ENCODE measurements around the gene ACD. TPM values are rescaled to one million over a fixed set of nuclear protein-coding genes. Genes with fewer than 3 reads are reported as not detected.

Gene ACD
- polyA plus RNA-seq (2013) = 24.2 TPM

DNA sequence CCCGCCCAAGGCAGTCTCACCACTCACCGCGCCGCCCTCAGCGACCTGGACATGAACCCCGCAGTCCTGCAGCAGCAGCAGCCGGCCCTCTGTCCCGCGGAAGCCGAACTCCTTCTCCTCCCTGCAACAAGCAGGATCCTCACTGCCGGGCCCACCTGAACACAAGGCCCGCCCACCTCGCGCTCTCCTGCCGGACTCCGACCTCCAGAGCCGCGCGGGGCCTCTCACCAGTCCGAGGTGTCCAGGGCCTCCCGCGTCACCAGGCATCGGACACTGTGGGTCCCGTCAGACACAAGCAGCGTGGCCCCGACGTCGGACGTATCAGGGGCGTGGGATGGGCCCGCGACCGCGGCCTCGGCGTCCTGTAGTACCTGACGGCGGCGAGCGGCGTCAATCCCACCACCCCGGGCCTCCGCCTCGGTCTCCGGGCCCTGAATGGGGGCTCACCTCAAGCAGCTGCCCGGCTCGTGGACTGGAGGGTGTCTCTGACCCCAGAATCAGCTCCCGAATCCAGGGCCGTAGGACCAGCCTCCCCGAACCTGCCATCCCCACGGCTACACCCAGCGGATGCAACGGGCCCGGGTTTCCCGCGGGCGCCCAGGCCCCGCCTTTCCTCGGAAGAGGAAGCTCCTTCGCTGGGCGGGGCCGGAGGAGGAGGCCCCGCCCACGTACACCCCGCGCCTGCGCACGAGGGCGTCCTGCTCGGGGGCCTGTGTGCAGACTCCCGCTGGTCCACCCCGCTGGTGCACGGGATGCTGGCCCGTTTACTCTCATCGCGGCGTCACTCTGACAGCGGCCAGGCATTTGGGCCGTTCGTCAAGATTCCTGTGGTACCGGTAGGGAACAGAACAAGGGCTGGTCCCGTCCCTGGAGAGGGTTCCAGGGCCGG is at the start of gene ACD:
Gene ACD (minus strand): TSS at position 586 of the 889 bp plus-strand sequence. CDS start 40 bp downstream, at position 546.
- CTCF ChIA-PET = interaction anchor here (0.6 to 4.5 kb wide), 10 partner anchors 7 to 146 kb away, joined by 3 to 46 read pairs (median 4); partner anchors contain the start of genes C16orf86, CARMIL2 and ENKD1
- Histone ChIP-seq H3K27me3 (replicated peaks in 2 of 5; ENCODE audit: control insufficient read depth in 4 of 5, insufficient read depth in 5 of 5, low read length in 4 of 5) (no peaks in the 10 kb centered on the region), H3K4me3 (ENCODE audit: control insufficient read depth in 1 of 7, extremely low read depth in 1 of 7, insufficient read depth in 4 of 7, low read depth in 2 of 7, low read length in 6 of 7) (peak within 1 kb of the TSS; percentile 77 to 99 (median 92)), H3K36me3 (ENCODE audit: control insufficient read depth in 4 of 4, insufficient read depth in 4 of 4, low read length in 3 of 4) (peaks cover 5 to 52% (median 38%) of the 10 kb centered on the region in 4 experiments), H3K9me3 (ENCODE audit: control extremely low read depth in 1 of 5, control insufficient read depth in 4 of 5, insufficient read depth in 2 of 5, low read depth in 1 of 5, low read length in 4 of 5) (no peaks in the 10 kb centered on the region), H3K27ac (ENCODE audit: insufficient read depth in 1 of 2, low read depth in 1 of 2, low read length in 2 of 2, poor library complexity in 1 of 2, severe bottlenecking in 2 of 2) (peak within 1 kb of the TSS; percentile 66 to 90), H3K4me1 (ENCODE audit: control extremely low read depth in 1 of 4, control insufficient read depth in 4 of 4, insufficient read depth in 4 of 4, low read length in 3 of 4) (peaks cover 0 to 28% (median 22%) of the 10 kb centered on the region in 4 experiments)
- peak; percentile 86 to 92 (median 90) for DNase-seq
- POLR2A ChIA-PET = interaction anchor here (1.0 kb wide), 1 partner anchor 14 kb away, joined by 3 read pairs; no protein-coding TSS in a partner anchor
- under 1% methylated on average over 56 of the region's 83 CpGs for WGBS (ENCODE audit: insufficient coverage)

DNA sequence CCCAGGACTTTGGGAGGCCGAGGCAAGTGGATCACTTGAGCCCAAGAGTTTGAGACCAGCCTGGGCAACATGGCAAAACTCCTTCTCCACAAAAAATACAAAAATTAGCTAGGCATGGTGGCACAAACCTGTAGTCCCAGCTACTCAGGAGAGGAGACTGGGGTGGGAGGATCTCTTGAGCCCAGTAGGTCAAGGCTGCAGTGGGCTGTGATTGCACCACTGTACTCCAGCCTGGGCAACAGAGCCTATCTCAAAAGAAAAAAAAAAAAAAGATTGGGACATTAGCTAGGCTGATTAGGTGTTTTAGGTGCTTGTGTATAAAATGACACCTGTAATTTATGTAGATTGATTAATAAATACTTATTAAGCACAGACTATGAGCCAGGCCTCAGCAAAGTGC is 49.0 kb upstream of the ACD start:
- CTCF ChIA-PET = no interaction called here
- no peaks in the 10 kb centered on the region for H3K27me3 ChIP-seq (replicated peaks in 2 of 5; ENCODE audit: control insufficient read depth in 4 of 5, insufficient read depth in 5 of 5, low read length in 4 of 5)
- no peak overlapping the region for H3K27ac ChIP-seq (ENCODE audit: insufficient read depth in 1 of 2, low read depth in 1 of 2, low read length in 2 of 2, poor library complexity in 1 of 2, severe bottlenecking in 2 of 2)
- H3K4me1 ChIP-seq (ENCODE audit: control extremely low read depth in 1 of 4, control insufficient read depth in 4 of 4, insufficient read depth in 4 of 4, low read length in 3 of 4) = no peaks in the 10 kb centered on the region
- POLR2A ChIA-PET = interaction anchor here (0.6 to 0.7 kb wide), 2 partner anchors 66 to 775 kb away, joined by 3 read pairs; partner anchors contain the start of gene CIAO2B
- H3K36me3 ChIP-seq (ENCODE audit: control insufficient read depth in 4 of 4, insufficient read depth in 4 of 4, low read length in 3 of 4) = no peaks in the 10 kb centered on the region
- no peaks in the 10 kb centered on the region for H3K9me3 ChIP-seq (ENCODE audit: control extremely low read depth in 1 of 5, control insufficient read depth in 4 of 5, insufficient read depth in 2 of 5, low read depth in 1 of 5, low read length in 4 of 5)
- no peak for DNase-seq
- H3K4me3 ChIP-seq (ENCODE audit: control insufficient read depth in 1 of 7, extremely low read depth in 1 of 7, insufficient read depth in 4 of 7, low read depth in 2 of 7, low read length in 6 of 7) = no peak overlapping the region
- 100% methylated on average over 1 of the region's 1 CpG for WGBS (ENCODE audit: insufficient coverage)

GRCh38 chr16:67708368-67708771 is 48.3 kb upstream of the ACD start:
- no CpG with 5 or more reads among the region's 2 CpGs for WGBS (ENCODE audit: insufficient coverage)
- H3K4me1 ChIP-seq (ENCODE audit: control extremely low read depth in 1 of 4, control insufficient read depth in 4 of 4, insufficient read depth in 4 of 4, low read length in 3 of 4) = no peaks in the 10 kb centered on the region
- no peak for DNase-seq
- CTCF ChIA-PET = interaction anchor here (0.7 kb wide), 1 partner anchor 24 kb away, joined by 3 read pairs; no protein-coding TSS in a partner anchor
- no peaks in the 10 kb centered on the region for H3K36me3 ChIP-seq (ENCODE audit: control insufficient read depth in 4 of 4, insufficient read depth in 4 of 4, low read length in 3 of 4)
- POLR2A ChIA-PET = interaction anchor here (0.8 kb wide), 1 partner anchor 377 kb away, joined by 3 read pairs; no protein-coding TSS in a partner anchor
- no peaks in the 10 kb centered on the region for H3K27me3 ChIP-seq (replicated peaks in 2 of 5; ENCODE audit: control insufficient read depth in 4 of 5, insufficient read depth in 5 of 5, low read length in 4 of 5)
- H3K27ac ChIP-seq (ENCODE audit: insufficient read depth in 1 of 2, low read depth in 1 of 2, low read length in 2 of 2, poor library complexity in 1 of 2, severe bottlenecking in 2 of 2) = no peak overlapping the region
- H3K4me3 ChIP-seq (ENCODE audit: control insufficient read depth in 1 of 7, extremely low read depth in 1 of 7, insufficient read depth in 4 of 7, low read depth in 2 of 7, low read length in 6 of 7) = no peak overlapping the region
- H3K9me3 ChIP-seq (ENCODE audit: control extremely low read depth in 1 of 5, control insufficient read depth in 4 of 5, insufficient read depth in 2 of 5, low read depth in 1 of 5, low read length in 4 of 5) = no peaks in the 10 kb centered on the region

GRCh38 chr16:67707790-67708189 is 47.7 kb upstream of the ACD start:
- Histone ChIP-seq H3K27ac (ENCODE audit: insufficient read depth in 1 of 2, low read depth in 1 of 2, low read length in 2 of 2, poor library complexity in 1 of 2, severe bottlenecking in 2 of 2) (no peak overlapping the region), H3K27me3 (replicated peaks in 2 of 5; ENCODE audit: control insufficient read depth in 4 of 5, insufficient read depth in 5 of 5, low read length in 4 of 5) (no peaks in the 10 kb centered on the region), H3K9me3 (ENCODE audit: control extremely low read depth in 1 of 5, control insufficient read depth in 4 of 5, insufficient read depth in 2 of 5, low read depth in 1 of 5, low read length in 4 of 5) (no peaks in the 10 kb centered on the region), H3K36me3 (ENCODE audit: control insufficient read depth in 4 of 4, insufficient read depth in 4 of 4, low read length in 3 of 4) (no peaks in the 10 kb centered on the region), H3K4me1 (ENCODE audit: control extremely low read depth in 1 of 4, control insufficient read depth in 4 of 4, insufficient read depth in 4 of 4, low read length in 3 of 4) (no peaks in the 10 kb centered on the region), H3K4me3 (ENCODE audit: control insufficient read depth in 1 of 7, extremely low read depth in 1 of 7, insufficient read depth in 4 of 7, low read depth in 2 of 7, low read length in 6 of 7) (no peak overlapping the region)
- DNase-seq = no peak
- ChIA-PET POLR2A (interaction anchor here (0.8 kb wide), 1 partner anchor 378 kb away, joined by 3 read pairs; no protein-coding TSS in a partner anchor), CTCF (no interaction called here)
- 100% methylated on average over 3 of the region's 5 CpGs for WGBS (ENCODE audit: insufficient coverage)

DNA sequence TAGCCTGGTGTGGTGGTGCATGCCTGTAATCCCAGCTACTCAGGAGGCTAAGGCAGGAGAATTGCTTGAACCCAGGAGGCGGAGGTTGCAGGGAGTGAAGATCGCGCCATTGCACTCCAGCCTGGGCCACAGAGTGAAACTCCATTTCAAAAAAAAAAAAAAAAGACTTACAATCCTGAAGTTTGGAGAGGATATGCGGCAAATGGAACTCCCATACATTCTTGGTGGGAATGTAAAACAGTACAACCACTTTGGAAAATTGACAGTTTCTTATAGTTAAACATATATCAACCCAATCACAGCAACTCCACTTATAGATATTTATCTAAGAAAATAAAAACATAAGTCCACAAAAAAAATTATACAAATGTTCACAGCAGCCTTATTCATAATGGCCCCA is 47.1 kb upstream of the ACD start:
- Histone ChIP-seq H3K27ac (ENCODE audit: insufficient read depth in 1 of 2, low read depth in 1 of 2, low read length in 2 of 2, poor library complexity in 1 of 2, severe bottlenecking in 2 of 2) (no peak overlapping the region), H3K36me3 (ENCODE audit: control insufficient read depth in 4 of 4, insufficient read depth in 4 of 4, low read length in 3 of 4) (no peaks in the 10 kb centered on the region), H3K9me3 (ENCODE audit: control extremely low read depth in 1 of 5, control insufficient read depth in 4 of 5, insufficient read depth in 2 of 5, low read depth in 1 of 5, low read length in 4 of 5) (no peaks in the 10 kb centered on the region), H3K4me1 (ENCODE audit: control extremely low read depth in 1 of 4, control insufficient read depth in 4 of 4, insufficient read depth in 4 of 4, low read length in 3 of 4) (no peaks in the 10 kb centered on the region), H3K4me3 (ENCODE audit: control insufficient read depth in 1 of 7, extremely low read depth in 1 of 7, insufficient read depth in 4 of 7, low read depth in 2 of 7, low read length in 6 of 7) (no peak overlapping the region), H3K27me3 (replicated peaks in 2 of 5; ENCODE audit: control insufficient read depth in 4 of 5, insufficient read depth in 5 of 5, low read length in 4 of 5) (no peaks in the 10 kb centered on the region)
- ChIA-PET CTCF (no interaction called here), POLR2A (no interaction called here)
- no peak for DNase-seq
- no CpG with 5 or more reads among the region's 4 CpGs for WGBS (ENCODE audit: insufficient coverage)

GRCh38 chr16:67704110-67704509 is 44.0 kb upstream of the ACD start:
- Histone ChIP-seq H3K27ac (ENCODE audit: insufficient read depth in 1 of 2, low read depth in 1 of 2, low read length in 2 of 2, poor library complexity in 1 of 2, severe bottlenecking in 2 of 2) (no peak overlapping the region), H3K4me3 (ENCODE audit: control insufficient read depth in 1 of 7, extremely low read depth in 1 of 7, insufficient read depth in 4 of 7, low read depth in 2 of 7, low read length in 6 of 7) (no peak overlapping the region), H3K27me3 (replicated peaks in 2 of 5; ENCODE audit: control insufficient read depth in 4 of 5, insufficient read depth in 5 of 5, low read length in 4 of 5) (no peaks in the 10 kb centered on the region), H3K36me3 (ENCODE audit: control insufficient read depth in 4 of 4, insufficient read depth in 4 of 4, low read length in 3 of 4) (no peaks in the 10 kb centered on the region), H3K4me1 (ENCODE audit: control extremely low read depth in 1 of 4, control insufficient read depth in 4 of 4, insufficient read depth in 4 of 4, low read length in 3 of 4) (no peaks in the 10 kb centered on the region), H3K9me3 (ENCODE audit: control extremely low read depth in 1 of 5, control insufficient read depth in 4 of 5, insufficient read depth in 2 of 5, low read depth in 1 of 5, low read length in 4 of 5) (peaks cover 0 to 7% (median 3%) of the 10 kb centered on the region in 5 experiments)
- POLR2A ChIA-PET = no interaction called here
- 100% methylated on average over 1 of the region's 5 CpGs for WGBS (ENCODE audit: insufficient coverage)
- no peak for DNase-seq
- CTCF ChIA-PET = interaction anchor here (0.9 kb wide), 1 partner anchor 31 kb away, joined by 3 read pairs; no protein-coding TSS in a partner anchor

GRCh38 chr16:67703626-67704025 is 43.6 kb upstream of the ACD start:
- Histone ChIP-seq H3K27me3 (replicated peaks in 2 of 5; ENCODE audit: control insufficient read depth in 4 of 5, insufficient read depth in 5 of 5, low read length in 4 of 5) (no peaks in the 10 kb centered on the region), H3K36me3 (ENCODE audit: control insufficient read depth in 4 of 4, insufficient read depth in 4 of 4, low read length in 3 of 4) (peaks cover 0 to 2% (median under 1%) of the 10 kb centered on the region in 4 experiments), H3K27ac (ENCODE audit: insufficient read depth in 1 of 2, low read depth in 1 of 2, low read length in 2 of 2, poor library complexity in 1 of 2, severe bottlenecking in 2 of 2) (no peak overlapping the region), H3K4me1 (ENCODE audit: control extremely low read depth in 1 of 4, control insufficient read depth in 4 of 4, insufficient read depth in 4 of 4, low read length in 3 of 4) (no peaks in the 10 kb centered on the region), H3K9me3 (ENCODE audit: control extremely low read depth in 1 of 5, control insufficient read depth in 4 of 5, insufficient read depth in 2 of 5, low read depth in 1 of 5, low read length in 4 of 5) (peaks cover 0 to 11% (median 5%) of the 10 kb centered on the region in 5 experiments), H3K4me3 (ENCODE audit: control insufficient read depth in 1 of 7, extremely low read depth in 1 of 7, insufficient read depth in 4 of 7, low read depth in 2 of 7, low read length in 6 of 7) (no peak overlapping the region)
- no peak for DNase-seq
- CTCF ChIA-PET = no interaction called here
- WGBS (ENCODE audit: insufficient coverage) = 71% methylated on average over 2 of the region's 2 CpGs
- POLR2A ChIA-PET = no interaction called here
